HuH-7.5 (cell line): ENCODE results near the gene PLS1.
"Not testable (repeated sequence)": the region's sequence is repeated elsewhere in the genome, so short reads cannot be mapped to it uniquely, and the experiment has no call there.

ENCODE experiments used
- DNase-seq: peaks from one replicate; pipeline ENCODE4 v3.0.0; 2011; ENCODE audit warnings: low spot score

Gene PLS1

DNA sequence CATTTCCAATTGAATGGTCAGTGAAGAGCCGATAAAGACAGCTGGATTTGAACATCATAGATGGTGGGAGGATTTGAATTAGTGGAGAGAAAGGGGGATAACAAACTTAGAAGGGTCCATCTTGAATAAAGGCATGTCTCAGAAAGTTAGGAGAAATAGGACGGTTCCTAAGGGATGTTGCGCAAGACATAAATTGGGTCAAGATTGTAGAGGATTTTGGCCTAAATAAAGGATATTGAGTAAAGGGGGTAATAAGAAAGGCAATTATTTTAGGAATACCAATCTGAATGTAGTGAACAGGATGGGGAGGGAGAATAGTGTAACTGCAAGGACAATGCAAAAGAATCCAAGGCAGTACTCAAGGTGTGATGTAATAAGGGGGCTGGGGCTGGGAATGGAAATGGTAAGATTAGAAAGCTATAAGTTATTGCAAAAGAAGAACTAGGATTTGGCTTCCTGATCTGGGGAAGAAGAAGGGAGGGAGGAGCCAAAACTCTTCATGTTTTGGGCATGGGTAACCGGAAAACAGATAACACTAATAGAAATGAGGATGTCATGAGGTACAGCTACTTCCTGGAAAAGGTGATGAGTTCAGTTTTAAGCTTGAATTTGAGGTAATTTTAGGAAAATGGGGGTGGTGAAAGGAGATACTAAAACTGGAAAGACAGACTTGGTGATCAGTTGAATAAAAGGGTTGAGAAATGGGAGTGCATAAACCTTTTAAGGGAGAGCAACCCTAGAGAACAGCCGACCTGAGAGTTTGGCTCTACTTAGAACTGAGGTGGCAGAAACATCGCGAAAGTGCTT lies 110.3 kb downstream of the PLS1 start:
- no peak for DNase-seq

DNA sequence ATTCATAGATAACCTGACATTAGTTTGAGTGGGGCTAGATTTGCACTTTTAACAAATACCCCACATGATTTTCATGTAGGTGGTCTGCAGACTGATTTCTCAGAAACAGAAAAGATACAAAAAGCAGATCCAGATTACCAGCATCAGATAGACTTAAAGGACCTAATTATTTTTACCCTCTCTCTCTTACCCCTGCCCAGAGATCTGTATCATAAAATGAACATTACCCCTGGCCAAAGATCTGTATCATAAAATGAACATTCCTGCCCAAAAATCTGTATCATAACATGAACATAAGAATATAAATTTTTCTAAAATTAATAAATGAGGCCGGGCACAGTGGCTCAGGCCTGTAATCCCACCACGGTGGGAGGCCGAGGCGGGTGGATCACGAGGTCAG lies 113.0 kb downstream of the PLS1 start:
- DNase-seq, result no peak

GRCh38 chr3:142714882-142715281 lies 118.7 kb downstream of the PLS1 start:
- not testable (repeated sequence) for DNase-seq

DNA sequence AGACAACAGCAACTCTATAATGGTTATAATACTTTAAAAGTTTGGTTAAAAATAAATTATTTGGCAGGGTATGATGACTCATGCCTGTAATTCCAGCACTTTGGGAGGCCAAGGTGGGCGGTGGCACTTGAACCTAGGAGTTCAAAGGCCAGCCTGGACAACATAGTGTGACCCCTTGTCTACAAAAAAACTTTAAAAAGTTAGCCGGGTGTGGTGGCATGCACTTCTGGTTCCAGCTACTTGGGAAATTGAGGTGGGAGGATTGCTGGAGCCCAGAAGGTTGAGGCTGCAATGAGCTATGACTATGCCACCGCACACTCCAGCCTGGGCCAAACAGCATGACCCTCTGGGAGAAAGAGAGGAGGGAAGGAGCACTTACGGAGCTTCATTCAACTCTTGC lies 119.9 kb downstream of the PLS1 start:
- DNase-seq, result no peak

DNA sequence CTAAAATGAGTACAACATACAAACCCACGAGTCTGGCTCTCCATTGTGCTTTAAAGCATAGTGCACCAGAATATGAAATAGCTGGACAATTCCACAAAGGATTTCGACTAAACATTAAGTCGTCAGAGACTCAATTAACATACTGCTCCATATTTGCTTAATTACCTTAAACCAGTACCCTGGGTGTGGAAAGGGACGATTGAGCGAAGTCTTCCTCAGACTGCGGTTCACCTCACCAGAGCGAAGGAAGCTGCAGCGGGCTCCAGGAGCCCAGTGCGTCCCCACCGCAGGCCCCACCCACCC lies 127.4 kb downstream of the PLS1 start:
- DNase-seq, result no peak

- DNase-seq, result peak; percentile 83
These were observed 127.9 kb downstream of the PLS1 start, which contains the start of gene TRPC1 for GRCh38 chr3:142723968-142724681. TSS of gene TRPC1 (plus strand) at chr3:142724034. CDS start at chr3:142724560, 526 bp downstream.

- DNase-seq, result peak; percentile 35
These were observed 128.6 kb downstream of the PLS1 start for GRCh38 chr3:142724682-142725356.

DNA sequence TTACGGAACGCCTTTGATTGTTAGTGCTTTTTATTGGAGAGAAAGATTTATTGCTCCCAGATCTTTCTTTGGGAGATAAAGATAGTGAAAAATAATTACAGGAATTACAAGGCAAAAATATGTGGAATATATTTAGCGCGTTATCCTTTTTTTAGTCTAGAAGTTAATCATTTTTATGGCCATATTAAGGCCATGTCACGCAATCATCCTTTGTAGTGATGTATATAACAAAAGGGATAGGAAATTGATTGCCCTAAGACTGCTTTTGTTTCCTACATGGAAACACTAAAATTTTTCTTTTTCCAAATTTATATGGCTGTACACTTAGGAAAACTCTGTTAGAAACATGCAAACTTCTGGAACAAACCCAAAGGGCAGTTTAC lies 129.2 kb downstream of the PLS1 start:
- no peak for DNase-seq

DNA sequence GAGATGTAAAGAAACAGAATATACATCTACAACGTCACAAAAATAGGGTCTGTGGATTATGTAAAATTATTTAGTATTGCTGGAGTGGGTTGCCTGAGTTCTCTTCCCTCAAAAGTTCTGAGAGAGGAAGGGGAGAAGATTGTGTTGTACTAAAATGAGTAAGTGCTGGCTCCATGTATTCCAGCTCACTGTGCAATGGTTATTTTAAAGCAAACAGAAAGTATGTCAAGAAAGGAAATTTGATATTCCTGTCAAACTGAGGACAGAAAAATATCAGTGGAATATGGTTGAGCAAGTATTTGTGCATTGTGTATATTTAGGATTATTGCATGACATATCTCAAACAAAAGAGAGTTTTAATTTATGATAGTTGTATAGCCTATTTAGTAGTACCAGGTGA lies 129.8 kb downstream of the PLS1 start:
- DNase-seq, result no peak

GRCh38 chr3:142732066-142732465 lies 135.9 kb downstream of the PLS1 start:
- DNase-seq, result no peak

GRCh38 chr3:142734834-142735233 lies 138.6 kb downstream of the PLS1 start:
- DNase-seq, result no peak

DNA sequence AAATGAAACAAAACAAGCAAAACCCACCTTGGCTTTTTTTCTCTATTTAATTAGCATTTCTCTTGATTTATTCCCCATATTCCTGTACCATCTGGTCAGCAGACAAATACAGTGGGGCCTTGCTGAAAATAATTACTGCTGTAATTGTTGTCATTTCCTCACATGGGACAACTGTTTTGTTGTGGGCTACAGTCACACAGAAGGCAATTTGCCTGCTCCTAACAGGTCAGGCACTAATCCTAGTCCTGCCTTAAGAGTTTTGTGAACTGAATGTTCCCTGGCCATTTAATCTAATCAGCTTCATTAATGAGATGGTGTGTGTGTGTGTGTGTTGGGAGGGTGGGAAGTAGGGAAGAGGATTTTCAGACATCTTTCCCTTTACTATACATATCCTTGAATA lies 139.3 kb downstream of the PLS1 start:
- DNase-seq, result no peak

- no peak for DNase-seq
These were observed 142.2 kb downstream of the PLS1 start for GRCh38 chr3:142738396-142738795.

DNA sequence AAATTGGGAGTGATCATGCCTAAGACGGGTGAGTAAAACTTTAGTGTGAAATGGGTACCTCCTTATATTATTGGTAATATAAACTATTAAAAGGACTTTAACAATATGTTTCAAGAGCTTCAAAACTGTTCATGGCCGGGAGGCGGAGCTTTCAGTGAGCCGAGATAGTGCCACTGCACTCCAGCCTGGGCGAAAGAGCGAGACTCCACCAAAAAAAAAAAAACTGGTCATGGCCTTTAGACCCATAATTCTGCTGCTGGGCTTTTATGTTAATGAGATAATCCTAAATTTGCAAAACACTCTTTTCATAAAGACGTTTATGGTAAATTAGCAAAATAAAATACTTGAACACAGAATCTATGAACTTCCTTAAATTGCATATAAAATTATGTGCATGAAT lies 150.5 kb downstream of the PLS1 start:
- DNase-seq, result no peak

DNA sequence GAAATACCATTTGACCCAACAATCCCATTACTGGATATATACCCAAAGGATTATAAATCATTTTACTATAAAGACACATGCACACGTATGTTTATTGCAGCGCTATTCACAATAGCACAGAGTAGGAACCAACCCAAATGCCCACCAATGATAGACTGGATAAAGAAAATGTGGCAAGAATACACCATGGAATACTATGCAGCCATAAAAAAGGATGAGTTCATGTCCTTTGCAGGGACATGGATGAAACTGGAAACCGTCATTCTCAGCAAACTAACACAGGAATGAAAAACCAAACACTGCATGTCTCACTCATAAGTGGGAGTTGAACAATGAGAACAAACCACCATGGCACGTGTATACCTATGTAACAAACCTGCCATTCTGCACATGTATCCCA lies 154.3 kb downstream of the PLS1 start:
- not testable (repeated sequence) for DNase-seq

GRCh38 chr3:142752605-142753004 lies 156.4 kb downstream of the PLS1 start:
- not testable (repeated sequence) for DNase-seq

GRCh38 chr3:142754494-142754893 lies 158.3 kb downstream of the PLS1 start:
- DNase-seq, result no peak
